ENCODE measurements around the gene SMS.

SMS gene

DNA sequence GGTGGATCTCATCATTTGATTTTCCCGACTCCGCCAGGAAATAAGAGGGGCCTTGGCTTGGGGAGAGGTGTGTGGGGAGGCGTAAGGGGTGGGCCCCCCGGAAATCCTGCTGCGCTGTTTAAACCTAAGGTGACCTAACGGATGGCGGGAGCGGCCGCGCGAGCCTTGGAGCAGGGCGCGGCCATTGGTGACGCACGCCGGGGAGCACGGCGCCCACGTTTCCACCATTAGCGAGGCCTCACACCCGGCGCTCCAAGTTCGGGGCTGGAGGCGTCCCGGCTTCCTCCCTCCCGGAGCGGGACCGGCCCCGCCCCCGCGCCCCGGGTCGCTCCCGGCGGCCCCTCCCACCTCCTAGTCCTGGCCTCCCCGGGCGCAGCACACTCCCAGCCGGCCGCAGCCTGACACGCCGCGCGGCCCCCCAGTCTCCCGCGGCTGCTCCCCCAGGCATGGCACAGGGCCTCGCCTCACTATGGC, at the start of gene SMS:
Gene SMS, plus strand, starts transcription at position 354 of the 474 bp plus-strand sequence. Its CDS starts 116 bp downstream, at position 470.
- TF ChIP-seq, protein P1, sequence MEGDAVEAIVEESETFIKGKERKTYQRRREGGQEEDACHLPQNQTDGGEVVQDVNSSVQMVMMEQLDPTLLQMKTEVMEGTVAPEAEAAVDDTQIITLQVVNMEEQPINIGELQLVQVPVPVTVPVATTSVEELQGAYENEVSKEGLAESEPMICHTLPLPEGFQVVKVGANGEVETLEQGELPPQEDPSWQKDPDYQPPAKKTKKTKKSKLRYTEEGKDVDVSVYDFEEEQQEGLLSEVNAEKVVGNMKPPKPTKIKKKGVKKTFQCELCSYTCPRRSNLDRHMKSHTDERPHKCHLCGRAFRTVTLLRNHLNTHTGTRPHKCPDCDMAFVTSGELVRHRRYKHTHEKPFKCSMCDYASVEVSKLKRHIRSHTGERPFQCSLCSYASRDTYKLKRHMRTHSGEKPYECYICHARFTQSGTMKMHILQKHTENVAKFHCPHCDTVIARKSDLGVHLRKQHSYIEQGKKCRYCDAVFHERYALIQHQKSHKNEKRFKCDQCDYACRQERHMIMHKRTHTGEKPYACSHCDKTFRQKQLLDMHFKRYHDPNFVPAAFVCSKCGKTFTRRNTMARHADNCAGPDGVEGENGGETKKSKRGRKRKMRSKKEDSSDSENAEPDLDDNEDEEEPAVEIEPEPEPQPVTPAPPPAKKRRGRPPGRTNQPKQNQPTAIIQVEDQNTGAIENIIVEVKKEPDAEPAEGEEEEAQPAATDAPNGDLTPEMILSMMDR (IDR thresholded peaks at IDR 0.05; ENCODE audit: unreplicated experiment in 3 of 3), result no peak
- Mint-ChIP-seq H3K4me3 (peak within 1 kb of the TSS; percentile 92 to 98 (median 98)), H3K9me3 (no peaks in the 10 kb centered on the region), H3K27me3 (ENCODE audit: low read depth) (no peaks in the 10 kb centered on the region), H3K4me1 (peaks cover 39% of the 10 kb centered on the region), H3K36me3 (ENCODE audit: low read depth) (peaks cover 11% of the 10 kb centered on the region), H3K27ac (peak within 1 kb of the TSS; percentile 96 to 97 (median 97))

DNA sequence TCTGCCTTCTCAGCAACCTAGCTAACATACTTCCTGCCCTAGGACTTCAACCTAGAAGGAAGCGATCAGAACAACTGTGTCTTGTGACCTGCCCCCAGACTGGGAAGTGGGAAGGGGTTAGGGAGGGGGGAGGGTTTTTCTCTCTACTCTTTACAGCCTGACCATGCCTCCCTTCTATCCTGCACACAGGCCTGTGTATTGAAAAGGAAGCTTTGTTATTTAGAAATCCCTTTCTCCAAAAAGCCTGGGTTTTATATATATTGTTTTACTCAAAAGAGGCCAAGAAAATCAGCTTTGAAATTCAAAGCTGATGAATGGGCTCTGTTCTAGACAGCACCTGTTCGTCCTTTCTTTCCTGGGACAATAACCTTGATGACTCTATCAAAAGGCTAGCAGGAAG, 35.2 kb upstream of the SMS start:
- no peaks in the 10 kb centered on the region for H3K27me3 Mint-ChIP-seq (ENCODE audit: low read depth)
- H3K4me1 Mint-ChIP-seq, result peaks cover 36% of the 10 kb centered on the region
- peak overlapping the region; percentile 86 to 96 (median 90) for H3K27ac Mint-ChIP-seq
- no peak overlapping the region for H3K4me3 Mint-ChIP-seq
- TF ChIP-seq, protein P1 (IDR thresholded peaks at IDR 0.05; ENCODE audit: unreplicated experiment in 3 of 3), result no peak
- no peaks in the 10 kb centered on the region for H3K9me3 Mint-ChIP-seq
- H3K36me3 Mint-ChIP-seq (ENCODE audit: low read depth), result no peaks in the 10 kb centered on the region

DNA sequence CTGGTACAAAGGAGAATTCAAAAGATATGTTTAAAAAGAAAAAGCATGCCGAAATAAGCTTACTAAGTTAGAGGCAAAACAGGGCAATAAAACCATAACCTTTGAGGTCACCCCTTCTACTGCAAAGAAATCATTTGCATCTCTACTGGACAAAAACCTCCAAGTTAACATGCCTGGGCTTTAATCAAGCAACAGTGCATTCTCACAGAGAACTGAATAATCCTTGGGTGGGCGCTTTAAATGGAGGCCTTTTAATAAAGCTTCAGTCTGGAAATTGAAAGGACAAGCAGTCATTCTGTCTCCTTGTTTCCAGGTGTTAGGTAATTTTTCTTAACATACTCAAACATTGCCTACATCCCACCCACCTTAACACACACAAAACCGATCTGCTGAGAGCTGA, 34.6 kb upstream of the SMS start:
- H3K27ac Mint-ChIP-seq, result peak overlapping the region; percentile 86 to 96 (median 90)
- H3K9me3 Mint-ChIP-seq, result no peaks in the 10 kb centered on the region
- H3K36me3 Mint-ChIP-seq (ENCODE audit: low read depth), result no peaks in the 10 kb centered on the region
- no peaks in the 10 kb centered on the region for H3K27me3 Mint-ChIP-seq (ENCODE audit: low read depth)
- TF ChIP-seq, protein P1 (IDR thresholded peaks at IDR 0.05; ENCODE audit: unreplicated experiment in 3 of 3), result no peak
- H3K4me3 Mint-ChIP-seq, result no peak overlapping the region
- peaks cover 36% of the 10 kb centered on the region for H3K4me1 Mint-ChIP-seq

DNA sequence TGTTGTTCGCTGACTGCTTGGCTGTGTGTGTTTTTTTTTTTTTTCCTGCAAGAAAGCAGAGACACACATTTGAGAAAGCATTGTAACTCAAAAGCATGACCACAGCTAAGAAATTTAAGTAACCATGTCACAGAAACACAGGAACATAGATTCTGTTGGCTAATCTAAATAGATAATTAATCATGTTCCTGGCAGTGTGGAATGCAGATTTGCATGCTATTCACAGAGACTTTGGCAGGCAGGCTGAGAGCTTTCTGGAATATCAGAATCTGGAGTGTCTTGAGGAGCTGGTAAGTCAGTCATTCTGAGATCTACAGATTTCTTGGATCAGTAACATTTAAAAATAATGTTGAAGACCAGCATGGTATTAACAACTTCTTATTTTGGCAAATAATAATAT, 33.2 kb upstream of the SMS start:
- H3K27me3 Mint-ChIP-seq (ENCODE audit: low read depth), result no peaks in the 10 kb centered on the region
- no peaks in the 10 kb centered on the region for H3K9me3 Mint-ChIP-seq
- H3K27ac Mint-ChIP-seq, result peak overlapping the region; percentile 90 to 97 (median 96)
- TF ChIP-seq, protein P1 (IDR thresholded peaks at IDR 0.05; ENCODE audit: unreplicated experiment in 3 of 3), result no peak
- H3K36me3 Mint-ChIP-seq (ENCODE audit: low read depth), result no peaks in the 10 kb centered on the region
- H3K4me3 Mint-ChIP-seq, result no peak overlapping the region
- H3K4me1 Mint-ChIP-seq, result peaks cover 36% of the 10 kb centered on the region

DNA sequence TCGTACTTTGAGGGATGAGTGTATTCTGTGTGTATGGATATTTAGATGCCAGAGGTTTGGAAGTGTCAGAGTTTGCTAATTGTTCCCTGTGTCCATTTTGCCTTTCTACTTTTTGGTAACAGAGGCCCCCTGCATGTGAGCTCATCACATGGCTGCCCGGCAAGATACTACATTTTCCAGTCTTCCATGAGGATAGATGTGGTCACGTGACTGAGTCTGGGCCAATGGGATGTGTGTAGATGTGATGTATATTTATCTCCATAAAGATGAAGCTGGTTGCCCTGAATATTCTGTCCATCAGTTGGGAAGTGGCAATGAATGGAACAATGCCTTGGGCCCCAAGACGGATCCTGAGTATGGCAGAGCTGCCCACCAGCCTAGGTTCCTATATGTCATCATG, 29.0 kb upstream of the SMS start:
- no peaks in the 10 kb centered on the region for H3K36me3 Mint-ChIP-seq (ENCODE audit: low read depth)
- H3K27ac Mint-ChIP-seq, result no peak overlapping the region
- TF ChIP-seq, protein P1 (IDR thresholded peaks at IDR 0.05; ENCODE audit: unreplicated experiment in 3 of 3), result no peak
- H3K9me3 Mint-ChIP-seq, result no peaks in the 10 kb centered on the region
- no peaks in the 10 kb centered on the region for H3K27me3 Mint-ChIP-seq (ENCODE audit: low read depth)
- H3K4me3 Mint-ChIP-seq, result no peak overlapping the region
- H3K4me1 Mint-ChIP-seq, result peaks cover 13% of the 10 kb centered on the region

DNA sequence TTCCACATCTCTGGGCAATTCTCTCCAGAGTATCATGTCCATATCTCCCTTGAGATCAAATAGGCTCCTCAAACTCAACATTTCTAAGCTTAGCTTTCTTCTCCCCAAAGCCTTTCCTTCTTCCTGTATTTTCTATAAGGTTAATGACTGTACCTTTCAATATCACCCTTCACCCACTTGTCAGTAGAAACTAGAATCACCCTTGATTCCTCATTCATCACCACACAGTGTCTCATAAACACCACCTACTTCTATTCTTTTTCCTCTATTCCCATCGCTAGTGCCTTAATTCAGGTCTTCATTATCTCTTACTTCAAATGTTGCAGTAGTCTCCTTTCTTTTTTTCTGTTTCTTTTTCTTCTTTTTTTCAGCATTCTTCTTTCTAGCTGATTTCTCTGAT, 28.3 kb upstream of the SMS start:
- no peaks in the 10 kb centered on the region for H3K9me3 Mint-ChIP-seq
- H3K27me3 Mint-ChIP-seq (ENCODE audit: low read depth), result no peaks in the 10 kb centered on the region
- H3K4me3 Mint-ChIP-seq, result no peak overlapping the region
- peaks cover 8% of the 10 kb centered on the region for H3K4me1 Mint-ChIP-seq
- no peaks in the 10 kb centered on the region for H3K36me3 Mint-ChIP-seq (ENCODE audit: low read depth)
- TF ChIP-seq, protein P1 (IDR thresholded peaks at IDR 0.05; ENCODE audit: unreplicated experiment in 3 of 3), result no peak
- H3K27ac Mint-ChIP-seq, result no peak overlapping the region
